ENCODE measurements around the gene MLPH.

- no peak for TF ChIP-seq CTCF (IDR thresholded peaks at IDR 0.05; ENCODE audit: borderline replicate concordance, extremely low read depth, low read length, poor library complexity, severe bottlenecking)
- no peak for TF ChIP-seq EZH2 (IDR thresholded peaks at IDR 0.05; ENCODE audit: borderline replicate concordance, low read depth, low read length, severe bottlenecking)
Measured at GRCh38 chr2:237517163-237517562, 30.1 kb downstream of the MLPH start.

Measured in DND-41 (cell line).